ENCODE data around the gene DGKI.
"Not testable (repeated sequence)": the region's sequence is repeated elsewhere in the genome, so short reads cannot be mapped to it uniquely, and the experiment has no call there.

The DGKI gene

GRCh38 chr7:137471128-137471527 is 375.6 kb downstream of the DGKI start:
- no peak for DNase-seq (ENCODE audit: low read depth in 3 of 3)

- DNase-seq (ENCODE audit: low read depth in 3 of 3): no peak
These were observed 376.9 kb downstream of the DGKI start for GRCh38 chr7:137469858-137470257.

GRCh38 chr7:137469191-137469811 is 377.5 kb downstream of the DGKI start:
- DNase-seq (ENCODE audit: low read depth in 3 of 3): no peak

- no peak for DNase-seq (ENCODE audit: low read depth in 3 of 3)
These were observed 383.9 kb downstream of the DGKI start for GRCh38 chr7:137462847-137463246.

GRCh38 chr7:137462074-137462715 is 384.6 kb downstream of the DGKI start:
- no peak for DNase-seq (ENCODE audit: low read depth in 3 of 3)

- DNase-seq (ENCODE audit: low read depth in 3 of 3): no peak
These were observed 388.4 kb downstream of the DGKI start for GRCh38 chr7:137458399-137458798.

- no peak for DNase-seq (ENCODE audit: low read depth in 3 of 3)
These were observed 392.0 kb downstream of the DGKI start for GRCh38 chr7:137454767-137455166.

- DNase-seq (ENCODE audit: low read depth in 3 of 3): no peak
These were observed 392.5 kb downstream of the DGKI start for GRCh38 chr7:137454246-137454724.

- no peak for DNase-seq (ENCODE audit: low read depth in 3 of 3)
These were observed 393.4 kb downstream of the DGKI start for GRCh38 chr7:137453356-137453755.

GRCh38 chr7:137449016-137449415 is 397.8 kb downstream of the DGKI start:
- DNase-seq (ENCODE audit: low read depth in 3 of 3): no peak

GRCh38 chr7:137448572-137448971 is 398.2 kb downstream of the DGKI start:
- not testable (repeated sequence) for DNase-seq (ENCODE audit: low read depth in 3 of 3)

- no peak for DNase-seq (ENCODE audit: low read depth in 3 of 3)
These were observed 400.7 kb downstream of the DGKI start for GRCh38 chr7:137446025-137446424.

- no peak for DNase-seq (ENCODE audit: low read depth in 3 of 3)
These were observed 401.5 kb downstream of the DGKI start for GRCh38 chr7:137445268-137445667.

- no peak for DNase-seq (ENCODE audit: low read depth in 3 of 3)
These were observed 403.2 kb downstream of the DGKI start for GRCh38 chr7:137443616-137444015.

- DNase-seq (ENCODE audit: low read depth in 3 of 3): no peak
These were observed 405.3 kb downstream of the DGKI start for GRCh38 chr7:137441451-137441850.

GRCh38 chr7:137439829-137440825 is 406.6 kb downstream of the DGKI start:
- DNase-seq (ENCODE audit: low read depth in 3 of 3): no peak

GRCh38 chr7:137434946-137435345 is 411.8 kb downstream of the DGKI start:
- DNase-seq (ENCODE audit: low read depth in 3 of 3): no peak

- DNase-seq (ENCODE audit: low read depth in 3 of 3): no peak
These were observed 412.2 kb downstream of the DGKI start for GRCh38 chr7:137434530-137434929.

- no peak for DNase-seq (ENCODE audit: low read depth in 3 of 3)
These were observed 423.5 kb downstream of the DGKI start for GRCh38 chr7:137423321-137423720.

- DNase-seq (ENCODE audit: low read depth in 3 of 3): no peak
These were observed 425.4 kb downstream of the DGKI start for GRCh38 chr7:137421366-137421765.

- DNase-seq (ENCODE audit: low read depth in 3 of 3): no peak
These were observed 427.9 kb downstream of the DGKI start for GRCh38 chr7:137418841-137419240.

GRCh38 chr7:137417464-137417863 is 429.3 kb downstream of the DGKI start:
- no peak for DNase-seq (ENCODE audit: low read depth in 3 of 3)
